AG09309 (cell line): ENCODE data around the gene ELK4.
"Not testable (repeated sequence)": the region's sequence is repeated elsewhere in the genome, so short reads cannot be mapped to it uniquely, and the experiment has no call there.

Source experiments
- DNase-seq: peaks from one replicate; pipeline ENCODE4 v3.0.0-alpha.2; 2010; ENCODE audit warnings: low read depth
- H3K4me3 ChIP-seq: 2 replicates; pipeline ENCODE4 v1.5.1; 2011; ENCODE audit warnings: mild to moderate bottlenecking, low read depth, low read length, moderate library complexity; ENCODE audit not compliant: control insufficient read depth
- TF ChIP-seq, protein P1 (sequence below): IDR thresholded peaks from 2 replicates; pipeline ENCODE4 v1.5.1; 2011; ENCODE audit warnings: mild to moderate bottlenecking, low read depth, low read length, inconsistent platforms; ENCODE audit not compliant: insufficient read depth, control insufficient read depth; ENCODE audit errors: missing control alignments

The ELK4 gene

DNA sequence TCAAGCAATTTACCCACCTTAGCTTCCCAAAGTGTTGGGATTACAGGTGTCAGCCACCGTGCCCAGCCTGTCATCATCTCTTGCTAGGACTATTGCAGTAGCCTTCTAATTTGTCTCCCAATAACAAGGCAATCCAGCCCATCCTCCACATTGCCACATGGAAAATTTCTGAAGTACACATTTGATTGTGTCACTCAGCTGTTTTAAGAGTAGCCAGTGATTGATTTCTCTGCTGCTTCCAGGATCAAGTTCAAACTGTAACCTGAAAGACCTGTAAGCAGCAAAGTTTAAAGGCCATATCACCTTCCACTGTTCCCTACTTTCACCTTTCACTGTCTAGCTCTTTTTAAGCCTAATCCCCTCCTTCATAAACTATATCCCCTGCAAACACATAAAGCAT lies 7.8 kb upstream of the ELK4 start:
- no peak for DNase-seq
- TF ChIP-seq, protein P1, sequence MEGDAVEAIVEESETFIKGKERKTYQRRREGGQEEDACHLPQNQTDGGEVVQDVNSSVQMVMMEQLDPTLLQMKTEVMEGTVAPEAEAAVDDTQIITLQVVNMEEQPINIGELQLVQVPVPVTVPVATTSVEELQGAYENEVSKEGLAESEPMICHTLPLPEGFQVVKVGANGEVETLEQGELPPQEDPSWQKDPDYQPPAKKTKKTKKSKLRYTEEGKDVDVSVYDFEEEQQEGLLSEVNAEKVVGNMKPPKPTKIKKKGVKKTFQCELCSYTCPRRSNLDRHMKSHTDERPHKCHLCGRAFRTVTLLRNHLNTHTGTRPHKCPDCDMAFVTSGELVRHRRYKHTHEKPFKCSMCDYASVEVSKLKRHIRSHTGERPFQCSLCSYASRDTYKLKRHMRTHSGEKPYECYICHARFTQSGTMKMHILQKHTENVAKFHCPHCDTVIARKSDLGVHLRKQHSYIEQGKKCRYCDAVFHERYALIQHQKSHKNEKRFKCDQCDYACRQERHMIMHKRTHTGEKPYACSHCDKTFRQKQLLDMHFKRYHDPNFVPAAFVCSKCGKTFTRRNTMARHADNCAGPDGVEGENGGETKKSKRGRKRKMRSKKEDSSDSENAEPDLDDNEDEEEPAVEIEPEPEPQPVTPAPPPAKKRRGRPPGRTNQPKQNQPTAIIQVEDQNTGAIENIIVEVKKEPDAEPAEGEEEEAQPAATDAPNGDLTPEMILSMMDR: no peak
- no peak overlapping the region for H3K4me3 ChIP-seq

DNA sequence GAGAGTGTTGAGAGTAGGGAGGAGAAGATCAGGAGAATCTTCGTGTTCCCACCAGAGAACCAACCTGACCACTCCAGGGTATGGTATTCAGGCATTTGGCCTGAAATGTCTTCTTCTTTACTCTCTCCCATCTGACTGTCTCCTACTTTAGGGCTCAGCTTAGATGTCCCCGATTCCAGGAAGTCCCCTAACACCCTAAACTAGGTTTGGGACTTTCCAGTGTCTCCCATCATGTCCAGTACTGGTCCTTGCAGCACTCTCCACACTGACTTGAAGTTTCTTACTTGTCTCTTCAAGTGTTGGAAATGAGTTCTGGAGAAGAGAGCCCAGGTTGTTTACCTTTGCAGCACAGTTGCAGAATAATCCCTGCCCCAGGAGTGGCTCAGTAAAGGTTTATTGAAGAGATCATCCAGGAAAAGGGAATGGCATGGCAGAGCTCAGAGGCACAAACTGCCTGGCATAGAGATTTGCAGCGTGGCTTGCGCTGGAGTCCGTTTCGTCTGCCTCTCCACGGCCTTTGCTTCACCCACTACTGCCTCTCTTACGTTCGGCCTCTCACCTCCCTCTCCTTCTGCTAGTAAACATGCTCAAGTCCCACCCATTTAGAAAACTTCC lies 6.2 kb upstream of the ELK4 start:
- no peak overlapping the region for H3K4me3 ChIP-seq
- TF ChIP-seq, protein P1: no peak
- DNase-seq: no peak

DNA sequence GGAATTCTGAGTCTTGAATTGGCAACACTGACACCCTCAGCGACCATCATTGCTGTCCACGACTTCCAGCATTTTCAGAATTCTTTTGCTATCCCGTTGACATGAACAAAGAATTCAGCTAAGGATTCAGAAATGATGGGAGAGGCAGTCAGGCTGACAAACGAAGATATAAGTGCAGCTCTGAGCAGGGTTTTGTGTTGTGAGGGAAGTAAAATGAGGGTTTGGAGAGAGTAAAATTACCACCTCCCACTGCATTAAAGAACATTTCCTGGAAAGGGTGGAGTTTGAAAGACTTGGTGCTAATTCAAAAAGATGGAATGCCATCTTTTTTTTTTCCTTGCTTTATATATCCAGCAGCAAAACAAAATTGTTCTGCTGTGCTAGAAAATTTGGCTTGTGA lies 4.9 kb upstream of the ELK4 start:
- H3K4me3 ChIP-seq: no peak overlapping the region
- DNase-seq: no peak
- TF ChIP-seq, protein P1: no peak

DNA sequence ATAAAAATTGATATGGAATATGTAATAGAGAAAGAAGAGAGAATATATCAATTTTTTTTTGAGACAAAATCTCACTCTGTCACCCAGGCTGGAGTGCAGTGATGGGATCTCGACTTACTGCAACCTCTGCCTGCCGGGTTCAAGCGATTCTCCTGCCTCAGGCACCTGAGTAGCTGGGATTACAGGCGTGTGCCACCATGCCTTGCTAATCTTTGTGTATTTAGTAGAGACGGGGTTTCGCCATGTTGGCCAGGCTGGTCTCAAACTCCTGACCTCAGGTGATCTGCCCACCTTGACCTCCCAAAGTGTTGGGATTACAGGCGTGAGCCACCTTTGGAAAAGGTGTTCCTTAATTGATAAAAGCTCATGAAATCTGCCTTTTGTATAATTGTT lies 4.3 kb upstream of the ELK4 start:
- not testable (repeated sequence) for DNase-seq, H3K4me3 ChIP-seq

- H3K4me3 ChIP-seq: no peak overlapping the region
- peak; percentile 73 for DNase-seq
- TF ChIP-seq, protein P1: no peak
Measured at GRCh38 chr1:205633421-205633976, 1.7 kb upstream of the ELK4 start.

DNA sequence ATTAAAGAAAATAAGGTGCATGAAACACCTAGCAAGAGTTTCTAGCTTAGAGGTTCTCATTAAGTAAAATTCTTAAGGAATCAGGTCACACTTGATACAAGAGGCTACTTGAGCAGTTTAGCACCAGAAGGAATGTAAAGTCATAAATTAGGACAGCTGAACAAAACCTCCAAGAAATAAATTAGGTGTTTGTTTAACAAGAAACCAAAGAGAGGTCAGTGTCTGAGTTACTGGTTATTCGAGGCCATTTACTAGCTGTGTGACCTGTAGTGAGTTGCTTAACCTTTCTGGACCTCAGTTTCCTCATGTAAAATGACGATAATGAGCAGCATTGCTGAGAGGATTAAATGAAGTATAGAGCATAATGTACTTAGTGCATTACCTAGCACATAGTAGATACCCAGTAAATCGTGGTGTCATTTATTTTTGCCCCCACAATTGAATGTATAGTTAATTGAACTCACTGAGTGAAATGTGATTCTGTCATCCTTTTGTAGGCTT lies 908 bp upstream of the ELK4 start:
- peak overlapping the region; percentile 51 for H3K4me3 ChIP-seq
- TF ChIP-seq, protein P1: no peak
- no peak for DNase-seq

GRCh38 chr1:205631010-205631767 lies 622 bp downstream of the ELK4 start:
- TF ChIP-seq, protein P1: no peak
- DNase-seq: peak; percentile 20
- peak overlapping the region; percentile 54 for H3K4me3 ChIP-seq
